ENCODE results near the gene SLC16A13.

DNA sequence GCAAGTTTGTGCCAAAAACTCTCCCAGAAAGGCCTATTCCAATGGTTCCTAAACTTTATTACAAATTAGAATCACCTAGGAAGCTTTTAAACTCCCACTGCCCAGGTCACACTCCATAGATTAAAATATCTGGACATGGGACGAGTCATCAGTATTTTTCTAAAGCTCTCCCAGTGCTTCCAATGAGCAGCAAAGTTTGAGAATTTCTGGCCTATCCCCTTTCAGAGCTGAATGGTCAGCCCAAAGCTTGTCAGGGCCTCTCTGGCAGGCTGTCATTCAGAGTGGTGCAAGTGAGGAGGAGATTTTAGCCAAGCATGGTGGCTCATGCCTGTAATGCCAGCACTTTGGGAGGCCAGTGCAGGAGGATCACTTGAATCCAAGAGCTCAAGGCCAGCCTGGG is 10.6 kb upstream of the SLC16A13 start:
- TF ChIP-seq POLR2AphosphoS5 (IDR thresholded peaks at IDR 0.05; ENCODE audit: low read depth, low read length): no peak
- TF ChIP-seq, protein P1, sequence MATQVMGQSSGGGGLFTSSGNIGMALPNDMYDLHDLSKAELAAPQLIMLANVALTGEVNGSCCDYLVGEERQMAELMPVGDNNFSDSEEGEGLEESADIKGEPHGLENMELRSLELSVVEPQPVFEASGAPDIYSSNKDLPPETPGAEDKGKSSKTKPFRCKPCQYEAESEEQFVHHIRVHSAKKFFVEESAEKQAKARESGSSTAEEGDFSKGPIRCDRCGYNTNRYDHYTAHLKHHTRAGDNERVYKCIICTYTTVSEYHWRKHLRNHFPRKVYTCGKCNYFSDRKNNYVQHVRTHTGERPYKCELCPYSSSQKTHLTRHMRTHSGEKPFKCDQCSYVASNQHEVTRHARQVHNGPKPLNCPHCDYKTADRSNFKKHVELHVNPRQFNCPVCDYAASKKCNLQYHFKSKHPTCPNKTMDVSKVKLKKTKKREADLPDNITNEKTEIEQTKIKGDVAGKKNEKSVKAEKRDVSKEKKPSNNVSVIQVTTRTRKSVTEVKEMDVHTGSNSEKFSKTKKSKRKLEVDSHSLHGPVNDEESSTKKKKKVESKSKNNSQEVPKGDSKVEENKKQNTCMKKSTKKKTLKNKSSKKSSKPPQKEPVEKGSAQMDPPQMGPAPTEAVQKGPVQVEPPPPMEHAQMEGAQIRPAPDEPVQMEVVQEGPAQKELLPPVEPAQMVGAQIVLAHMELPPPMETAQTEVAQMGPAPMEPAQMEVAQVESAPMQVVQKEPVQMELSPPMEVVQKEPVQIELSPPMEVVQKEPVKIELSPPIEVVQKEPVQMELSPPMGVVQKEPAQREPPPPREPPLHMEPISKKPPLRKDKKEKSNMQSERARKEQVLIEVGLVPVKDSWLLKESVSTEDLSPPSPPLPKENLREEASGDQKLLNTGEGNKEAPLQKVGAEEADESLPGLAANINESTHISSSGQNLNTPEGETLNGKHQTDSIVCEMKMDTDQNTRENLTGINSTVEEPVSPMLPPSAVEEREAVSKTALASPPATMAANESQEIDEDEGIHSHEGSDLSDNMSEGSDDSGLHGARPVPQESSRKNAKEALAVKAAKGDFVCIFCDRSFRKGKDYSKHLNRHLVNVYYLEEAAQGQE (IDR thresholded peaks at IDR 0.05; ENCODE audit: insufficient read depth in 1 of 2, low read depth in 2 of 2, low read length in 2 of 2): no peak
